Trophoblast cell (in vitro differentiated cells and primary cell): ENCODE data around the gene DTNBP1.

Experiments used
- DNase-seq, 2 donors: peaks; one replicate each; pipeline ENCODE4 v3.0.0-alpha.2; 2016
- H2AFZ ChIP-seq: 2 replicates; pipeline ENCODE4 v1.6.1; 2013; ENCODE audit warnings: low read length, moderate library complexity, mild to moderate bottlenecking; ENCODE audit not compliant: insufficient read depth, poor library complexity
- H2AK5ac ChIP-seq: 2 replicates; pipeline ENCODE4 v1.6.1; 2013; ENCODE audit warnings: mild to moderate bottlenecking, low read length
- H2BK120ac ChIP-seq: 2 replicates; pipeline ENCODE4 v1.6.1; 2013; ENCODE audit warnings: low read length, mild to moderate bottlenecking, moderate library complexity; ENCODE audit not compliant: insufficient read depth, poor library complexity
- H2BK12ac ChIP-seq: 2 replicates; pipeline ENCODE4 v1.6.1; 2013; ENCODE audit warnings: mild to moderate bottlenecking, low read length, moderate library complexity
- H2BK5ac ChIP-seq: 2 replicates; pipeline ENCODE4 v1.6.1; 2013; ENCODE audit warnings: low read length, low read depth, moderate library complexity, mild to moderate bottlenecking; ENCODE audit not compliant: poor library complexity
- H3K14ac ChIP-seq: 2 replicates; pipeline ENCODE4 v1.6.1; 2013; ENCODE audit warnings: mild to moderate bottlenecking, low read length
- H3K18ac ChIP-seq: 2 replicates; pipeline ENCODE4 v1.6.1; 2013; ENCODE audit warnings: mild to moderate bottlenecking, low read length
- H3K23ac ChIP-seq: 2 replicates; pipeline ENCODE4 v1.6.1; 2013; ENCODE audit warnings: low read length
- H3K27ac ChIP-seq: 2 replicates; pipeline ENCODE4 v1.5.1; 2013; ENCODE audit warnings: low read depth, mild to moderate bottlenecking, inconsistent platforms, low read length, moderate library complexity
- H3K27me3 ChIP-seq: 2 replicates; pipeline ENCODE4 v1.6.1; 2013; ENCODE audit warnings: inconsistent platforms, mild to moderate bottlenecking, low read length, moderate library complexity; ENCODE audit not compliant: insufficient read depth
- H3K36me3 ChIP-seq, 2 experiments: 1 replicate in 1 of 2; 2 replicates in 1 of 2; pipeline ENCODE4 v1.6.1; 2013; ENCODE audit warnings: low read length in 2 of 2, mild to moderate bottlenecking in 2 of 2, moderate library complexity in 1 of 2; ENCODE audit not compliant: insufficient read depth in 2 of 2, control insufficient read depth in 1 of 2
- H3K4ac ChIP-seq: 2 replicates; pipeline ENCODE4 v1.6.1; 2013; ENCODE audit warnings: low read depth, mild to moderate bottlenecking, low read length, moderate library complexity
- H3K4me1 ChIP-seq, 2 experiments: 1 replicate in 1 of 2; 2 replicates in 1 of 2; pipeline ENCODE4 v1.6.1; 2013; ENCODE audit warnings: low read length in 2 of 2, mild to moderate bottlenecking in 2 of 2, moderate library complexity in 1 of 2; ENCODE audit not compliant: insufficient read depth in 2 of 2, control insufficient read depth in 1 of 2
- H3K4me2 ChIP-seq: 2 replicates; pipeline ENCODE4 v1.6.1; 2013; ENCODE audit warnings: inconsistent platforms, mild to moderate bottlenecking, low read length, moderate library complexity
- H3K4me3 ChIP-seq: 2 replicates; pipeline ENCODE4 v1.5.1; 2013; ENCODE audit warnings: mild to moderate bottlenecking, low read depth, low read length, inconsistent platforms
- H3K79me1 ChIP-seq: one replicate; pipeline ENCODE4 v1.6.1; 2013; ENCODE audit warnings: low read length
- H3K79me2 ChIP-seq: 2 replicates; pipeline ENCODE4 v1.6.1; 2013; ENCODE audit warnings: low read length, mild to moderate bottlenecking; ENCODE audit not compliant: control insufficient read depth, insufficient read depth, poor library complexity
- H3K9ac ChIP-seq: 2 replicates; pipeline ENCODE4 v1.6.1; 2013; ENCODE audit warnings: mild to moderate bottlenecking, low read length
- H3K9me3 ChIP-seq: 2 replicates; pipeline ENCODE4 v1.6.1; 2013; ENCODE audit warnings: low read depth, mild to moderate bottlenecking, control low read depth, inconsistent platforms, low read length; ENCODE audit not compliant: insufficient read depth
- H4K12ac ChIP-seq: 2 replicates; pipeline ENCODE4 v1.6.1; 2013; ENCODE audit warnings: low read depth, mild to moderate bottlenecking, low read length, moderate library complexity
- H4K8ac ChIP-seq: 2 replicates; pipeline ENCODE4 v1.6.1; 2013; ENCODE audit warnings: low read depth, mild to moderate bottlenecking, low read length, moderate library complexity
- H4K91ac ChIP-seq: one replicate; pipeline ENCODE4 v1.6.1; 2013; ENCODE audit warnings: low read depth, mild to moderate bottlenecking, low read length, moderate library complexity
- WGBS: extraction: QIAGEN DNeasy Blood & Tissue Kit; methylation state at CpG from one replicate; pipeline ENCODE4 v1.1.7; 2013; ENCODE audit warnings: missing lambda C conversion rate; ENCODE audit not compliant: insufficient read length, insufficient coverage; ENCODE audit errors: extremely low coverage; 5-methylcytosine and 5-hydroxymethylcytosine counted together

The DTNBP1 gene

DNA sequence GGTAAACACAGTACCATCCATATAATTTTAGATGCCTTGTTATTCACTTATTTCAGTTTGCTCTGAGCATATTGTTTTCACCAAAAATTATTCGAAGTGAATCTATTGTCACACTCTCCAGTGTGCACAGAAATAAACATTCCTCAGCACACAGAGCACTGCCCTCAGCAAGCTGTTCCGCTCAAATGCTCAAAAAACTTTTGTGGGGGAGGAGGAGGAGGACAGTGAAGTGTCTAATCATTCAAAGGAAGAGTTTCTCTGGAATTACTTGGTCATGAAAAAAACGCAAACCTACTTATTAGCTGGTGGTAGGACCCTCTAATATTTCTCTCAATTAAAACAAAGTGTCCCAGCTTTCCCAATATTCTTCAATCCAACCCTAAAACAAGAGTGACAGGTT lies 88.3 kb downstream of the DTNBP1 start:
- Histone ChIP-seq H3K4me3 (no peak overlapping the region), H2AFZ (no peak overlapping the region), H3K79me1 (no peaks in the 10 kb centered on the region), H2BK12ac (no peak overlapping the region), H4K12ac (no peak overlapping the region), H3K14ac (no peak overlapping the region), H3K4me2 (no peak overlapping the region), H4K8ac (no peak overlapping the region), H3K9me3 (no peaks in the 10 kb centered on the region), H3K27ac (no peak overlapping the region), H3K36me3 (no peaks in the 10 kb centered on the region), H3K23ac (no peak overlapping the region), H2BK120ac (no peak overlapping the region), H4K91ac (no peak overlapping the region), H3K79me2 (no peaks in the 10 kb centered on the region), H3K4me1 (peaks cover 4 to 9% of the 10 kb centered on the region in 2 experiments), H3K4ac (no peak overlapping the region), H3K18ac (no peak overlapping the region), H3K27me3 (no peaks in the 10 kb centered on the region), H3K9ac (no peak overlapping the region), H2AK5ac (no peak overlapping the region), H2BK5ac (no peak overlapping the region)
- DNase-seq, result no peak
- WGBS, result no CpG with 5 or more reads among the region's 3 CpGs

DNA sequence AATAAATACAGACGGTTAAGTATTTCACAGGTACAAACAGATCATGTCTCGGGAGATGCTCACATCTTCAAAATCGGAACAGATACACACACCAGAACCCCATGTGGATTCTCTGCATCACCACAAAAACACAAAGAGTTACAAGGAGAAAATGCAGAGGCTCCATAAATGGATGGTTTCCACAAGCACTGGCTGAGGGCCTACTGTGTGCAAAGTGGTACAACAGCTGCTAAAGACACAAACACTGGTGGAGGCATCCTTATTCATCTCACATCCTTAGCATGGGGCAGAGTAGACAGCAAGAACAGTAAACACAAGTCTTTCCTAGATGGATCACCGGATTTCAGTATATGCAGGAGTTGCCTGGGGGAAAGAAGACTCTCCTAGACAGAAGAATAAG lies 88.8 kb downstream of the DTNBP1 start:
- Histone ChIP-seq H3K4me3 (no peak overlapping the region), H3K79me2 (no peaks in the 10 kb centered on the region), H4K12ac (no peak overlapping the region), H3K18ac (no peak overlapping the region), H3K4ac (no peak overlapping the region), H4K91ac (no peak overlapping the region), H2BK120ac (no peak overlapping the region), H2BK5ac (no peak overlapping the region), H3K36me3 (no peaks in the 10 kb centered on the region), H3K27me3 (no peaks in the 10 kb centered on the region), H3K4me2 (no peak overlapping the region), H3K14ac (no peak overlapping the region), H3K9me3 (no peaks in the 10 kb centered on the region), H3K4me1 (peaks cover 4 to 11% of the 10 kb centered on the region in 2 experiments), H2AK5ac (no peak overlapping the region), H2BK12ac (no peak overlapping the region), H3K79me1 (no peaks in the 10 kb centered on the region), H2AFZ (no peak overlapping the region), H4K8ac (no peak overlapping the region), H3K27ac (no peak overlapping the region), H3K9ac (no peak overlapping the region), H3K23ac (no peak overlapping the region)
- WGBS, result no CpG with 5 or more reads among the region's 4 CpGs
- DNase-seq, result no peak

DNA sequence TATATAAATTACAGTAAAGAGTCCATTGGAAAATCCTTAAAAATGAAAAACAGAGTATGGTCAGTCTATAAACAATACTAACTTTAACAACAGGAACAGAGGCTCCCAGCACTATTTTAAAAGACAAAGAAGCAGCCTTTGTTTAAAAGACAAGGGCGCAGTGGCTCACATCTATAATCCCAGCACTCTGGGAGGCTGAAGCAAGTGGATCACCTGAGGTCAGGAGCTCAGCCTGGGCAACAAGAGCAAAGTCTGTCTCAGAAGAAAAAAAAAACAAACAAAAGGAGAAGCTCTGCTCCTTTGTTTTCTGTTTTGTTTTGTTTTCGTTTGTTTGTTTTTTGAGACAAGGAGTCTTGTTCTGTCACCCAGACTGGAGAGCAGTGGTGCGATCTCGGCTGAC lies 89.4 kb downstream of the DTNBP1 start:
- no peaks in the 10 kb centered on the region for H3K36me3 ChIP-seq
- H3K27me3 ChIP-seq, result no peaks in the 10 kb centered on the region
- H3K14ac ChIP-seq, result no peak overlapping the region
- H3K9me3 ChIP-seq, result no peaks in the 10 kb centered on the region
- peaks cover 4 to 11% of the 10 kb centered on the region in 2 experiments for H3K4me1 ChIP-seq
- H2AK5ac ChIP-seq, result no peak overlapping the region
- H3K18ac ChIP-seq, result no peak overlapping the region
- H4K12ac ChIP-seq, result no peak overlapping the region
- H3K4me2 ChIP-seq, result no peak overlapping the region
- H2BK120ac ChIP-seq, result no peak overlapping the region
- H3K9ac ChIP-seq, result no peak overlapping the region
- H3K23ac ChIP-seq, result no peak overlapping the region
- no peaks in the 10 kb centered on the region for H3K79me1 ChIP-seq
- no CpG with 5 or more reads among the region's 4 CpGs for WGBS
- H3K79me2 ChIP-seq, result no peaks in the 10 kb centered on the region
- no peak overlapping the region for H4K91ac ChIP-seq
- no peak overlapping the region for H4K8ac ChIP-seq
- H3K27ac ChIP-seq, result no peak overlapping the region
- no peak overlapping the region for H2BK12ac ChIP-seq
- no peak overlapping the region for H3K4ac ChIP-seq
- no peak for DNase-seq
- H2AFZ ChIP-seq, result no peak overlapping the region
- H3K4me3 ChIP-seq, result no peak overlapping the region
- H2BK5ac ChIP-seq, result no peak overlapping the region

DNA sequence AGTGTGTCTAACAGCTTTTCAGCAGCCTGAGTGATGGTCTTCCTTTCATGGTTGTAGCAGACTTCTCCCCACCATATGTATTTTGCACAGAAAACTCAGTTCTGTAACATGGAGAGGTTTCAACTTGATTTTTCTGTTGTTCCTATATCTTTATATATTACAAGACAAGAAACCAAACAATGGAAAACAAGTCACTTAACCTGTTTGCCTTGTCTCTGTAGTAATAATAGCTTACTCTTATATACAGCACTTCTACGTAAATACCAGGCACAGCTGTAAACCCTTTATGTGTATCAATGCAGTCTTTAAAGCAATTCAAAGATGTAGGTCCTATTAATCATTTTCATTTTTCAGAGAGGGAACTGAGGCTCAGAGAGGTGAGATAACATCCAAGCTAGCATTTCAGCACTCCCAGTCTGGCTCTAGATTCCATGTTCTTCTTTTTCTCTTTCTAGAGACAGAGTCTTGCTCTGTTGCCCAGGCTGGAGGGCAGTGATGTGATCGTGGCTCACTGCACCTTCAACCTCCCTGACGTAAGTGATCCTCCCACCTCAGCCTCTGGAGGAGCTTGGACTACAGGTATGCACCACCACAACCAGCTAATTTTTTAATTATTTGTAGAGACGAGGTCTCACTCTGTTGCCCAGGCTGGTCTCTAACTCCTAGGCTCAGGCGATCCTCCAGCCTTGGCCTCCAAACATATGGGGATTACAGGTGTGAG lies 90.4 kb downstream of the DTNBP1 start:
- H3K18ac ChIP-seq, result no peak overlapping the region
- H2AFZ ChIP-seq, result no peak overlapping the region
- no peak overlapping the region for H2BK12ac ChIP-seq
- H3K4ac ChIP-seq, result no peak overlapping the region
- H3K23ac ChIP-seq, result no peak overlapping the region
- WGBS, result no CpG with 5 or more reads among the region's 5 CpGs
- no peaks in the 10 kb centered on the region for H3K9me3 ChIP-seq
- no peak overlapping the region for H3K4me2 ChIP-seq
- H3K14ac ChIP-seq, result no peak overlapping the region
- peak in 1 of 2 donors; percentile 50 for DNase-seq
- H2AK5ac ChIP-seq, result no peak overlapping the region
- no peaks in the 10 kb centered on the region for H3K79me1 ChIP-seq
- H3K9ac ChIP-seq, result no peak overlapping the region
- no peak overlapping the region for H2BK120ac ChIP-seq
- H3K27ac ChIP-seq, result no peak overlapping the region
- H3K79me2 ChIP-seq, result no peaks in the 10 kb centered on the region
- no peak overlapping the region for H3K4me3 ChIP-seq
- no peak overlapping the region for H2BK5ac ChIP-seq
- no peaks in the 10 kb centered on the region for H3K36me3 ChIP-seq
- H3K27me3 ChIP-seq, result no peaks in the 10 kb centered on the region
- no peak overlapping the region for H4K8ac ChIP-seq
- peaks cover 0 to 7% of the 10 kb centered on the region in 2 experiments for H3K4me1 ChIP-seq
- H4K12ac ChIP-seq, result no peak overlapping the region
- no peak overlapping the region for H4K91ac ChIP-seq
